Skeletal muscle tissue (tissue), 4 donors: Measurements from ENCODE around the gene CLEC2B. TPM values are rescaled to one million over a fixed set of nuclear protein-coding genes. Genes with fewer than 3 reads are reported as not detected.
A peak's percentile ranks its signal among the peaks of the same experiment; 100 is the strongest.

Experiments
- H3K27ac ChIP-seq: one replicate; pipeline ENCODE4 v1.7.0; 2013; ENCODE audit warnings: mild to moderate bottlenecking, low read depth, low read length, inconsistent platforms
- H3K27me3 ChIP-seq, 3 donors: one replicate each; pipeline ENCODE4 v1.7.0; 2013; ENCODE audit warnings: low read length in 3 of 3; ENCODE audit not compliant: control insufficient read depth in 3 of 3, insufficient read depth in 3 of 3
- H3K36me3 ChIP-seq, 3 donors: one replicate each; pipeline ENCODE4 v1.7.0; 2013; ENCODE audit warnings: low read length in 3 of 3; ENCODE audit not compliant: control insufficient read depth in 3 of 3, insufficient read depth in 3 of 3
- H3K4me1 ChIP-seq, 3 donors: one replicate each; pipeline ENCODE4 v1.7.0; 2013; ENCODE audit warnings: low read length in 3 of 3, mild to moderate bottlenecking in 3 of 3; ENCODE audit not compliant: control insufficient read depth in 3 of 3, insufficient read depth in 3 of 3
- H3K4me3 ChIP-seq, 3 donors: one replicate each; pipeline ENCODE4 v1.7.0; 2013; ENCODE audit warnings: low read length in 3 of 3
- H3K9ac ChIP-seq, 3 donors: one replicate each; pipeline ENCODE4 v1.7.0; 2013; ENCODE audit warnings: low read length in 3 of 3, mild to moderate bottlenecking in 3 of 3, moderate library complexity in 2 of 3, low read depth in 1 of 3
- H3K9me3 ChIP-seq, 3 donors: one replicate each; pipeline ENCODE4 v1.7.0; 2013; ENCODE audit warnings: low read length in 3 of 3; ENCODE audit not compliant: control insufficient read depth in 3 of 3
- total RNA-seq: library from RNA; depleted of rRNA; stranded (reverse); fragments of >200 nt; gene quantifications from one replicate; pipeline ENCODE4 v1.2.3, GENCODE V29; 2014
- donor health status: Osteomylitis.

CLEC2B gene
- total RNA-seq, 1 donor from 2014 or later = 2.6 TPM

- Histone ChIP-seq H3K9ac (peak overlapping the region in 1 of 3 donors; percentile 26), H3K27me3 (no peaks in the 10 kb centered on the region), H3K9me3 (no peaks in the 10 kb centered on the region), H3K36me3 (no peaks in the 10 kb centered on the region), H3K4me3 (peak overlapping the region in 2 of 3 donors; percentile 4 to 20), H3K4me1 (peaks cover 3 to 9% (median 4%) of the 10 kb centered on the region in 3 donors), H3K27ac (peak overlapping the region; percentile 28)
Measured at GRCh38 chr12:9872162-9872561, 3.0 kb upstream of the CLEC2B start.

GRCh38 chr12:9870286-9870866 is 1.2 kb upstream of the CLEC2B start:
- Histone ChIP-seq H3K4me1 (peaks cover 3 to 9% (median 4%) of the 10 kb centered on the region in 3 donors), H3K9me3 (no peaks in the 10 kb centered on the region), H3K36me3 (no peaks in the 10 kb centered on the region), H3K4me3 (peak overlapping the region; percentile 23 to 86 (median 75)), H3K9ac (peak overlapping the region; percentile 79 to 93 (median 85)), H3K27ac (peak overlapping the region; percentile 97), H3K27me3 (no peaks in the 10 kb centered on the region)

- H3K27ac ChIP-seq = peak overlapping the region; percentile 97
- peaks cover 0 to 2% (median 0%) of the 10 kb centered on the region in 3 donors for H3K9me3 ChIP-seq
- no peaks in the 10 kb centered on the region for H3K27me3 ChIP-seq
- H3K4me3 ChIP-seq = peak overlapping the region; percentile 66 to 86 (median 75)
- no peaks in the 10 kb centered on the region for H3K36me3 ChIP-seq
- H3K9ac ChIP-seq = peak overlapping the region; percentile 79 to 93 (median 85)
- peaks cover 3 to 9% (median 4%) of the 10 kb centered on the region in 3 donors for H3K4me1 ChIP-seq
Measured at GRCh38 chr12:9868951-9869306, 225 bp downstream of the CLEC2B start.

GRCh38 chr12:9868311-9868801 is 798 bp downstream of the CLEC2B start:
- peak overlapping the region; percentile 79 to 93 (median 85) for H3K9ac ChIP-seq
- H3K4me3 ChIP-seq = peak overlapping the region; percentile 66 to 86 (median 75)
- H3K27ac ChIP-seq = peak overlapping the region; percentile 97
- peaks cover 0 to 2% (median 0%) of the 10 kb centered on the region in 3 donors for H3K9me3 ChIP-seq
- H3K27me3 ChIP-seq = no peaks in the 10 kb centered on the region
- H3K36me3 ChIP-seq = no peaks in the 10 kb centered on the region
- H3K4me1 ChIP-seq = peaks cover 3 to 9% (median 4%) of the 10 kb centered on the region in 3 donors

- peaks cover 0 to 2% (median 0%) of the 10 kb centered on the region in 3 donors for H3K9me3 ChIP-seq
- H3K27me3 ChIP-seq = no peaks in the 10 kb centered on the region
- H3K4me3 ChIP-seq = peak overlapping the region; percentile 44 to 86 (median 56)
- H3K27ac ChIP-seq = peak overlapping the region; percentile 34
- peak overlapping the region; percentile 57 to 76 (median 63) for H3K9ac ChIP-seq
- H3K36me3 ChIP-seq = no peaks in the 10 kb centered on the region
- H3K4me1 ChIP-seq = peaks cover 0 to 9% (median 4%) of the 10 kb centered on the region in 3 donors
Measured at GRCh38 chr12:9867531-9867930, 1.6 kb downstream of the CLEC2B start.

- Histone ChIP-seq H3K27me3 (no peaks in the 10 kb centered on the region), H3K27ac (peak overlapping the region; percentile 34), H3K36me3 (no peaks in the 10 kb centered on the region), H3K9ac (peak overlapping the region; percentile 57 to 76 (median 63)), H3K9me3 (peaks cover 0 to 2% (median 0%) of the 10 kb centered on the region in 3 donors), H3K4me3 (peak overlapping the region; percentile 44 to 86 (median 56)), H3K4me1 (peaks cover 0 to 6% (median 4%) of the 10 kb centered on the region in 3 donors)
Measured at GRCh38 chr12:9866860-9867269, 2.3 kb downstream of the CLEC2B start.

GRCh38 chr12:9864913-9865675 is 4.1 kb downstream of the CLEC2B start:
- no peak overlapping the region for H3K27ac ChIP-seq
- H3K4me3 ChIP-seq = peak overlapping the region; percentile 18 to 71 (median 30)
- no peaks in the 10 kb centered on the region for H3K36me3 ChIP-seq
- peak overlapping the region in 2 of 3 donors; percentile 26 to 48 for H3K9ac ChIP-seq
- peaks cover 0 to 2% (median 0%) of the 10 kb centered on the region in 3 donors for H3K9me3 ChIP-seq
- H3K4me1 ChIP-seq = no peaks in the 10 kb centered on the region
- no peaks in the 10 kb centered on the region for H3K27me3 ChIP-seq

- no peak overlapping the region for H3K4me3 ChIP-seq
- H3K27ac ChIP-seq = no peak overlapping the region
- no peaks in the 10 kb centered on the region for H3K27me3 ChIP-seq
- peaks cover 0 to 4% (median 0%) of the 10 kb centered on the region in 3 donors for H3K4me1 ChIP-seq
- no peak overlapping the region for H3K9ac ChIP-seq
- H3K9me3 ChIP-seq = no peaks in the 10 kb centered on the region
- H3K36me3 ChIP-seq = peaks cover 3 to 13% (median 10%) of the 10 kb centered on the region in 3 donors
Measured at GRCh38 chr12:9858135-9858534, 11.0 kb downstream of the CLEC2B start.

GRCh38 chr12:9856894-9857293 is 12.3 kb downstream of the CLEC2B start:
- Histone ChIP-seq H3K27ac (no peak overlapping the region), H3K36me3 (peaks cover 3 to 18% (median 14%) of the 10 kb centered on the region in 3 donors), H3K4me3 (no peak overlapping the region), H3K9ac (no peak overlapping the region), H3K27me3 (no peaks in the 10 kb centered on the region), H3K4me1 (peaks cover 0 to 4% (median 0%) of the 10 kb centered on the region in 3 donors), H3K9me3 (no peaks in the 10 kb centered on the region)

GRCh38 chr12:9856151-9856550 is 13.0 kb downstream of the CLEC2B start:
- Histone ChIP-seq H3K36me3 (peaks cover 3 to 18% (median 14%) of the 10 kb centered on the region in 3 donors), H3K4me3 (no peak overlapping the region), H3K27ac (no peak overlapping the region), H3K9me3 (no peaks in the 10 kb centered on the region), H3K4me1 (peaks cover 0 to 4% (median 0%) of the 10 kb centered on the region in 3 donors), H3K9ac (no peak overlapping the region), H3K27me3 (no peaks in the 10 kb centered on the region)
